Endodermal cell (in vitro differentiated cells): Measurements from ENCODE around the gene TEX14. TPM values are rescaled to one million over a fixed set of nuclear protein-coding genes. Genes with fewer than 3 reads are reported as not detected.
"Not testable (repeated sequence)": the region's sequence is repeated elsewhere in the genome, so short reads cannot be mapped to it uniquely, and the experiment has no call there.

Experiments used
- DNase-seq: peaks from one replicate; pipeline ENCODE4 v3.0.0-alpha.2; 2017
- H3K27ac ChIP-seq: 2 replicates; pipeline ENCODE4 v1.5.1; 2013; ENCODE audit warnings: mild to moderate bottlenecking, low read depth, low read length, moderate library complexity
- H3K27me3 ChIP-seq: 2 replicates; pipeline ENCODE4 v1.6.1; 2013; ENCODE audit warnings: mild to moderate bottlenecking, low read length, moderate library complexity; ENCODE audit not compliant: insufficient read depth, control insufficient read depth, poor library complexity, severe bottlenecking
- H3K36me3 ChIP-seq: 2 replicates; pipeline ENCODE4 v1.7.0; 2013; ENCODE audit warnings: mild to moderate bottlenecking, low read length, moderate library complexity; ENCODE audit not compliant: control insufficient read depth, insufficient read depth
- H3K4me1 ChIP-seq: one replicate; pipeline ENCODE4 v1.7.0; 2013; ENCODE audit warnings: low read length; ENCODE audit not compliant: control insufficient read depth, insufficient read depth
- H3K4me3 ChIP-seq: 2 replicates; pipeline ENCODE4 v1.5.1; 2013; ENCODE audit warnings: mild to moderate bottlenecking, low read length, moderate library complexity
- H3K9ac ChIP-seq: 2 replicates; pipeline ENCODE4 v1.6.1; 2013; ENCODE audit warnings: mild to moderate bottlenecking, low read length, moderate library complexity; ENCODE audit not compliant: poor library complexity, severe bottlenecking; ENCODE audit errors: extremely low read depth
- H3K9me3 ChIP-seq: 2 replicates; pipeline ENCODE4 v1.6.1; 2013; ENCODE audit warnings: mild to moderate bottlenecking, low read length, moderate library complexity; ENCODE audit not compliant: control insufficient read depth
- H3K27ac Mint-ChIP-seq: 2 replicates; pipeline ENCODE4 v1.8.0; 2020; ENCODE audit warnings: mixed read lengths
- H3K27me3 Mint-ChIP-seq: 2 replicates; pipeline ENCODE4 v1.8.0; 2021; ENCODE audit warnings: mild to moderate bottlenecking, mixed read lengths; ENCODE audit not compliant: insufficient read depth
- H3K36me3 Mint-ChIP-seq: 2 replicates; pipeline ENCODE4 v1.8.0; 2020; ENCODE audit warnings: low read depth, mixed read lengths
- H3K4me1 Mint-ChIP-seq: 2 replicates; pipeline ENCODE4 v1.8.0; 2020; ENCODE audit warnings: mixed read lengths
- H3K4me3 Mint-ChIP-seq: 2 replicates; pipeline ENCODE4 v1.8.0; 2020; ENCODE audit warnings: mild to moderate bottlenecking, moderate library complexity, mixed read lengths
- H3K9me3 Mint-ChIP-seq: 2 replicates; pipeline ENCODE4 v1.8.0; 2020; ENCODE audit warnings: mild to moderate bottlenecking, mixed read lengths
- CTCF ChIP-seq: fragments of 200-600 bp; sonication (generic); conservative IDR thresholded peaks from 2 replicates; pipeline ENCODE4 v1.5.0; 2021; ENCODE audit warnings: antibody characterized with exemption, mild to moderate bottlenecking
- WGBS, 2 experiments: methylation state at CpG; one replicate each; pipeline versions ENCODE4 v1.1.5 to v1.1.7; 2013; ENCODE audit warnings: missing lambda C conversion rate in 2 of 2, mixed read lengths in 1 of 2; ENCODE audit not compliant: insufficient coverage in 1 of 2, insufficient read length in 1 of 2; 5-methylcytosine and 5-hydroxymethylcytosine counted together
- total RNA-seq, 2 donors: library from RNA; stranded (reverse); fragmentation: NEBNext Ultra II Directional in 1 of 2; extraction: Animal tissue kit (Norgen Biotek cat#: 25700) in 1 of 2; gene quantifications; 2 replicates in 1 of 2; 3 replicates in 1 of 2; pipeline ENCODE4 v1.2.1, GENCODE V29; 2021

Gene TEX14
- total RNA-seq, 2 donors from 2014 or later: 0.09 to 0.18 TPM

- Mint-ChIP-seq H3K9me3 (no peaks in the 10 kb centered on the region), H3K4me3 (no peak overlapping the region), H3K36me3 (no peaks in the 10 kb centered on the region), H3K27ac (no peak overlapping the region), H3K4me1 (no peaks in the 10 kb centered on the region), H3K27me3 (peaks cover 3% of the 10 kb centered on the region)
- TF ChIP-seq CTCF: no peak
- DNase-seq: no peak
- H3K4me1 ChIP-seq: no peaks in the 10 kb centered on the region
- 86% methylated on average over 1 of the region's 1 CpG; no CpG with 5 or more reads in 1 of the 2 experiments for WGBS, 2 experiments
- no peaks in the 10 kb centered on the region for H3K36me3 ChIP-seq
- H3K27ac ChIP-seq: no peak overlapping the region
- no peaks in the 10 kb centered on the region for H3K27me3 ChIP-seq
- no peaks in the 10 kb centered on the region for H3K9me3 ChIP-seq
- H3K4me3 ChIP-seq: no peak overlapping the region
- H3K9ac ChIP-seq: no peak overlapping the region
Observed at GRCh38 chr17:58586009-58586644, 105.7 kb downstream of the TEX14 start.

GRCh38 chr17:58585554-58585953, 106.3 kb downstream of the TEX14 start:
- no peaks in the 10 kb centered on the region for H3K36me3 ChIP-seq
- no peaks in the 10 kb centered on the region for H3K4me1 Mint-ChIP-seq
- no peaks in the 10 kb centered on the region for H3K4me1 ChIP-seq
- no peak overlapping the region for H3K27ac ChIP-seq
- no peak overlapping the region for H3K27ac Mint-ChIP-seq
- 91 to 96% methylated on average over 6 to 8 of the region's 10 CpGs for WGBS, 2 experiments
- no peaks in the 10 kb centered on the region for H3K9me3 ChIP-seq
- H3K9ac ChIP-seq: no peak overlapping the region
- H3K27me3 Mint-ChIP-seq: peaks cover 3% of the 10 kb centered on the region
- no peak for TF ChIP-seq CTCF
- no peak overlapping the region for H3K4me3 ChIP-seq
- no peaks in the 10 kb centered on the region for H3K27me3 ChIP-seq
- H3K9me3 Mint-ChIP-seq: no peaks in the 10 kb centered on the region
- no peak for DNase-seq
- H3K4me3 Mint-ChIP-seq: no peak overlapping the region
- H3K36me3 Mint-ChIP-seq: no peaks in the 10 kb centered on the region

- Histone ChIP-seq H3K4me1 (no peaks in the 10 kb centered on the region), H3K9me3 (no peaks in the 10 kb centered on the region), H3K4me3 (no peak overlapping the region), H3K9ac (no peak overlapping the region), H3K27me3 (no peaks in the 10 kb centered on the region), H3K27ac (no peak overlapping the region), H3K36me3 (no peaks in the 10 kb centered on the region)
- no peak for TF ChIP-seq CTCF
- H3K36me3 Mint-ChIP-seq: no peaks in the 10 kb centered on the region
- WGBS, 2 experiments: 91 to 96% methylated on average over 4 of the region's 5 CpGs
- DNase-seq: no peak
- peaks cover 5% of the 10 kb centered on the region for H3K4me1 Mint-ChIP-seq
- no peaks in the 10 kb centered on the region for H3K9me3 Mint-ChIP-seq
- H3K27me3 Mint-ChIP-seq: peaks cover 3% of the 10 kb centered on the region
- no peak overlapping the region for H3K4me3 Mint-ChIP-seq
- no peak overlapping the region for H3K27ac Mint-ChIP-seq
Observed at GRCh38 chr17:58583486-58583885, 108.4 kb downstream of the TEX14 start.

- WGBS, 2 experiments: 85 to 95% methylated on average over 6 to 7 of the region's 7 CpGs
- H3K4me3 Mint-ChIP-seq, DNase-seq, H3K27me3 Mint-ChIP-seq, H3K9ac ChIP-seq, H3K4me1 Mint-ChIP-seq, H3K36me3 Mint-ChIP-seq, H3K27ac ChIP-seq, H3K4me3 ChIP-seq, H3K27me3 ChIP-seq, H3K27ac Mint-ChIP-seq, H3K36me3 ChIP-seq, H3K9me3 Mint-ChIP-seq, H3K4me1 ChIP-seq, H3K9me3 ChIP-seq: not testable (repeated sequence)
Observed at GRCh38 chr17:58582718-58583117, 109.1 kb downstream of the TEX14 start.
